Naive thymus-derived CD4-positive, alpha-beta T cell (primary cell): Measurements from ENCODE around the gene GRWD1. TPM values are rescaled to one million over a fixed set of nuclear protein-coding genes. Genes with fewer than 3 reads are reported as not detected.
"Not testable (repeated sequence)": the region's sequence is repeated elsewhere in the genome, so short reads cannot be mapped to it uniquely, and the experiment has no call there.

Source experiments
- ATAC-seq: fragments of 150-1000 bp; cut with Tn5 transposase; 2 replicates; pipeline ENCODE4 v1.10.0; 2021; ENCODE audit warnings: mild to moderate bottlenecking, moderate library complexity
- CTCF ChIA-PET: fragments of 350-600 bp; sonication (Branson Sonifier 250); formaldehyde crosslinking; loops from one replicate; lab custom pipeline; 2021; ENCODE audit warnings: antibody characterized with exemption; lab: Charles Lee
- POLR2A ChIA-PET: fragments of 350-600 bp; sonication (Branson Sonifier 250); formaldehyde crosslinking; loops from one replicate; lab custom pipeline; 2021; ENCODE audit warnings: antibody characterized with exemption, inconsistent platforms; lab: Charles Lee
- DNase-seq, 9 donors: peaks; one replicate each; pipeline versions ENCODE4 v3.0.0 to v3.0.0-alpha.2; 2020 to 2022; ENCODE audit warnings: mixed read lengths in 1 of 9
- H3K27ac ChIP-seq: one replicate; pipeline ENCODE4 v1.7.0; 2013; ENCODE audit warnings: mild to moderate bottlenecking, low read depth, low read length, moderate library complexity
- H3K27me3 ChIP-seq, 2 donors: one replicate each; pipeline ENCODE4 v1.7.0; 2013; ENCODE audit warnings: low read length in 2 of 2, mild to moderate bottlenecking in 2 of 2, moderate library complexity in 2 of 2; ENCODE audit not compliant: control insufficient read depth in 2 of 2, insufficient read depth in 2 of 2
- H3K36me3 ChIP-seq, 3 experiments: 1 replicate in 2 of 3; 2 replicates in 1 of 3; pipeline ENCODE4 v1.7.0; 2013; ENCODE audit warnings: low read length in 3 of 3, mild to moderate bottlenecking in 3 of 3, moderate library complexity in 1 of 3; ENCODE audit not compliant: insufficient read depth in 3 of 3, control insufficient read depth in 2 of 3
- H3K4me1 ChIP-seq, 2 donors: one replicate each; pipeline ENCODE4 v1.7.0; 2013; ENCODE audit warnings: low read length in 2 of 2, mild to moderate bottlenecking in 2 of 2, moderate library complexity in 1 of 2; ENCODE audit not compliant: control insufficient read depth in 2 of 2, insufficient read depth in 2 of 2
- H3K4me3 ChIP-seq: 2 replicates; pipeline ENCODE4 v1.7.0; 2013; ENCODE audit warnings: mild to moderate bottlenecking, low read length
- H3K9me3 ChIP-seq, 3 experiments: 1 replicate in 2 of 3; 2 replicates in 1 of 3; pipeline ENCODE4 v1.7.0; 2013; ENCODE audit warnings: low read length in 3 of 3; ENCODE audit not compliant: control insufficient read depth in 2 of 3
- H3K27ac Mint-ChIP-seq, 9 donors: one replicate each; pipeline ENCODE4 v1.8.0; 2020 to 2022; ENCODE audit warnings: mixed read lengths in 9 of 9, mild to moderate bottlenecking in 8 of 9, moderate library complexity in 5 of 9, inconsistent platforms in 2 of 9
- H3K27me3 Mint-ChIP-seq, 5 donors: one replicate each; pipeline ENCODE4 v1.8.0; 2021 to 2022; ENCODE audit warnings: mixed read lengths in 5 of 5, mild to moderate bottlenecking in 1 of 5
- H3K36me3 Mint-ChIP-seq, 5 donors: one replicate each; pipeline ENCODE4 v1.8.0; 2020 to 2022; ENCODE audit warnings: mixed read lengths in 5 of 5, mild to moderate bottlenecking in 3 of 5, inconsistent platforms in 1 of 5
- H3K4me1 Mint-ChIP-seq, 7 donors: one replicate each; pipeline ENCODE4 v1.8.0; 2020 to 2022; ENCODE audit warnings: mixed read lengths in 7 of 7, mild to moderate bottlenecking in 3 of 7, inconsistent platforms in 1 of 7
- H3K4me3 Mint-ChIP-seq, 10 donors: one replicate each; pipeline ENCODE4 v1.8.0; 2020 to 2022; ENCODE audit warnings: mild to moderate bottlenecking in 10 of 10, mixed read lengths in 10 of 10, moderate library complexity in 6 of 10, inconsistent platforms in 2 of 10
- H3K9me3 Mint-ChIP-seq, 11 donors: one replicate each; pipeline ENCODE4 v1.8.0; 2020 to 2022; ENCODE audit warnings: mixed read lengths in 11 of 11, mild to moderate bottlenecking in 4 of 11, inconsistent platforms in 1 of 11, moderate library complexity in 1 of 11
- intact Hi-C, 2 donors: fragments of 100-400 bp; cut with micrococcal nuclease; formaldehyde crosslinking; loops; one replicate each; pipeline ENCODE4 v1.15.1; 2023
- polyA plus RNA-seq, 2 donors: library from polyadenylated mRNA; unstranded; fragments of 300-500 nt; fragmentation: Illumina TruSeq; gene quantifications; one replicate each; pipeline ENCODE4 v1.2.3, GENCODE V29; 2021
- total RNA-seq, 6 experiments: library from RNA in 5 of 6; stranded (reverse) in 5 of 6; gene quantifications; 1 replicate in 5 of 6; 2 replicates in 1 of 6; pipeline ENCODE4 v1.2.3 and lab custom pipeline; 2021 to 2026

GRWD1 gene
- total and polyA plus RNA-seq, 7 experiments from 2014 or later = 26.1 to 51.6 (median 40.3) TPM

- H3K4me3 ChIP-seq, H3K9me3 ChIP-seq, ATAC-seq, H3K27ac Mint-ChIP-seq, DNase-seq, H3K27me3 ChIP-seq, intact Hi-C loops, H3K27ac ChIP-seq, H3K4me3 Mint-ChIP-seq, H3K36me3 ChIP-seq, H3K9me3 Mint-ChIP-seq: not testable (repeated sequence)
- ChIA-PET CTCF (interaction anchor here (1.4 to 3.7 kb wide), 8 partner anchors 7 to 120 kb away, joined by 4 to 37 read pairs (median 9); partner anchors contain the start of gene LMTK3), POLR2A (interaction anchor here (0.9 to 1.2 kb wide), 2 partner anchors 96 to 99 kb away, joined by 3 to 4 read pairs; no protein-coding TSS in a partner anchor)
- Mint-ChIP-seq H3K4me1 (peaks cover 17 to 33% (median 30%) of the 10 kb centered on the region in 7 donors), H3K36me3 (peaks cover 0 to 13% (median 4%) of the 10 kb centered on the region in 5 donors), H3K27me3 (peaks cover 0 to 27% (median 6%) of the 10 kb centered on the region in 5 donors)
- H3K4me1 ChIP-seq = peaks cover 4 to 25% of the 10 kb centered on the region in 2 donors
Measured at GRCh38 chr19:48488478-48488877, 42.7 kb downstream of the GRWD1 start.

- Mint-ChIP-seq H3K9me3 (peaks cover 0 to 2% (median 0%) of the 10 kb centered on the region in 11 donors), H3K4me1 (peaks cover 17 to 39% (median 35%) of the 10 kb centered on the region in 7 donors), H3K36me3 (peaks cover 0 to 8% (median 4%) of the 10 kb centered on the region in 5 donors), H3K27me3 (peaks cover 0 to 35% (median 6%) of the 10 kb centered on the region in 5 donors), H3K27ac (peak overlapping the region in 2 of 9 donors; percentile 8 to 23), H3K4me3 (peak overlapping the region in 4 of 10 donors; percentile 4 to 47 (median 39))
- H3K4me1 ChIP-seq = peaks cover 4 to 25% of the 10 kb centered on the region in 2 donors
- intact Hi-C loops = loop anchor here (1.0 to 5.0 kb wide), 7 partner anchors 9 to 248 kb away; partner anchors contain the start of genes SYNGR4 (in 1 of the 2) and TMEM143 (in 1 of the 2)
- no peak overlapping the region for H3K27ac ChIP-seq
- ChIA-PET POLR2A (interaction anchor here (0.8 to 1.8 kb wide), 6 partner anchors 8 to 95 kb away, joined by 3 to 10 read pairs (median 4); no protein-coding TSS in a partner anchor), CTCF (interaction anchor here (0.5 to 3.7 kb wide), 25 partner anchors 8 to 1343 kb away, joined by 3 to 37 read pairs (median 5); partner anchors contain the start of genes CA11, KDELR1, LMTK3 and SYNGR4)
- peak; percentile 52 to 89 (median 76) for DNase-seq
- H3K4me3 ChIP-seq = no peak overlapping the region
- no peaks in the 10 kb centered on the region for H3K9me3 ChIP-seq
- ATAC-seq = peak; percentile 37
- H3K27me3 ChIP-seq = no peaks in the 10 kb centered on the region
- H3K36me3 ChIP-seq = no peaks in the 10 kb centered on the region
Measured at GRCh38 chr19:48489608-48490216, 43.9 kb downstream of the GRWD1 start.

DNA sequence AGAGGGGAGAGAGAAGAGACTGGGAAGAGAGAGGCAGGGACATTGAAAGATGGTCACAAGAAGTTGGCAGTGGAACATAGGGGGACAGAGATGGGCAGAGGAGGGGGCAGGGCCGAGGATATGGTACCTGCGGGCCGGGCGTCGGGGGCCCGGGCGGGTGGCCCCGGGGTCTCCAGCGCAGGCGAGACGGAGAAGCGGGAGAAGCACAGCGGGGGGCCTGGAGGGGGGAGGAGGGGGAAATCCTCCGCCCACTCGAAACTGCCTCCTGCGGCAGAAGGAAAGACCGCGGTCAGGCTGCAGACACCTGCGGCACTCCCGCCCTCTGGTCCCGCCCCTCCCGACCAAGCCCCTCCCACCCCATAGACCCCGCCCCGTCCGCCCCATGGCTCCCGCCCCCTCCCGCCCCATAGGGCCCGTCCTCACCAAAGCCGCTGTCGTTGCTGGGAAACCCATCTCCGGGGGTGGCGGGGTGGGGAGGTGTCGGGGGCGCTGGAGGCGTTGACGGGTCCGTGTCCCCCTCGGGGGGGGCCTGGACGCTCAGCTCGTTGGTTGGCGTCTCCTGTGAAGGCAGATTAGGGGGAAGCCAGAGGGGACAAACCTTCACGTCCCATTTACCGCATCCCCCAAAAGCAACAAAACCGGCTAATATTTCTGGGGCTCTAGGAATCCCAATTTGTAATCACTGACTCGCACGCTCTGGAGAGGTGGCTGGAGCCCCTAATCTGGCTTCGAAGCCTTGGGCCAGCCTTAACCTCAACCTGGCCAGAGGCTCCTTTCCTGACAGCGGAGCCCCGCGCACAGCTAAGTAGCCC is 45.4 kb downstream of the GRWD1 start:
- H3K4me3 ChIP-seq = peak overlapping the region; percentile 33
- ATAC-seq = peak; percentile 10
- DNase-seq = peak in 6 of 9 donors; percentile 41 to 71 (median 46)
- ChIA-PET POLR2A (interaction anchor here (0.6 to 1.8 kb wide), 5 partner anchors 10 to 881 kb away, joined by 3 to 10 read pairs (median 3); no protein-coding TSS in a partner anchor), CTCF (interaction anchor here (1.0 to 3.7 kb wide), 8 partner anchors 14 to 155 kb away, joined by 3 to 37 read pairs (median 6); partner anchors contain the start of genes CA11, SYNGR4 and TMEM143)
- Mint-ChIP-seq H3K36me3 (peaks cover 0 to 6% (median 3%) of the 10 kb centered on the region in 5 donors), H3K4me3 (peak overlapping the region; percentile 11 to 81 (median 67)), H3K9me3 (peaks cover 0 to 2% (median 0%) of the 10 kb centered on the region in 11 donors), H3K4me1 (peaks cover 17 to 47% (median 39%) of the 10 kb centered on the region in 7 donors), H3K27me3 (peaks cover 0 to 48% (median 6%) of the 10 kb centered on the region in 5 donors), H3K27ac (peak overlapping the region in 4 of 9 donors; percentile 33 to 71 (median 54))
- H3K9me3 ChIP-seq = no peaks in the 10 kb centered on the region
- H3K36me3 ChIP-seq = no peaks in the 10 kb centered on the region
- no peak overlapping the region for H3K27ac ChIP-seq
- intact Hi-C loops = loop anchor here (1.0 to 5.0 kb wide), 5 partner anchors 22 to 246 kb away; partner anchors contain the start of genes CYTH2 (in 1 of the 2), SYNGR4 (in 1 of the 2) and TMEM143 (in 1 of the 2)
- H3K4me1 ChIP-seq = peaks cover 4 to 25% of the 10 kb centered on the region in 2 donors
- H3K27me3 ChIP-seq = no peaks in the 10 kb centered on the region

DNA sequence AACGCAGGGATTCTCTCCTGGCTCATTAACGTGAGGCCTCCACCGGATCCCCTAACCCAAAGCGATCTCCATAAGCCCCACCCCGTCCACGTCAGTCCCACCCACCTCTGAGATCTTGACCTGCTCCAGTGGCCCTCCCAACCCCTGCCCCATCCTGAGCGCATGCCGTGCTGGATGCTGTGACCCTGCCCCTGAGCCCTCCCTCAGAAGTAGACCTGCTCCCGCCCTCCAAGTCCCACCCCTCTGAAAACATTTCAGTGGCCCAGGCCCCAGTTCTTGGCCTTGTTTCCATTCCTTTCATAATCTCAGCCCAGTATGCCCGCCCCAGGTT is 46.0 kb downstream of the GRWD1 start:
- POLR2A ChIA-PET = interaction anchor here (0.6 to 1.3 kb wide), 2 partner anchors 10 to 881 kb away, joined by 3 read pairs; no protein-coding TSS in a partner anchor
- no peaks in the 10 kb centered on the region for H3K27me3 ChIP-seq
- no peak for DNase-seq

GRCh38 chr19:48492925-48493717 is 47.3 kb downstream of the GRWD1 start:
- Mint-ChIP-seq H3K4me1 (peaks cover 17 to 51% (median 43%) of the 10 kb centered on the region in 7 donors), H3K9me3 (peaks cover 0 to 2% (median 0%) of the 10 kb centered on the region in 11 donors), H3K27ac (peak overlapping the region; percentile 20 to 86 (median 67)), H3K27me3 (peaks cover 0 to 57% (median 6%) of the 10 kb centered on the region in 5 donors), H3K4me3 (peak overlapping the region; percentile 58 to 84 (median 72)), H3K36me3 (peaks cover 0 to 4% (median 0%) of the 10 kb centered on the region in 5 donors)
- intact Hi-C loops = loop anchor here (1.0 to 5.0 kb wide), 14 partner anchors 9 to 244 kb away; partner anchors contain the start of genes CYTH2 (in 1 of the 2), KDELR1 (in 1 of the 2), SYNGR4 (in 1 of the 2) and TMEM143 (in 1 of the 2)
- DNase-seq (peak; percentile 69 to 87 (median 78)), ATAC-seq (peak; percentile 87)
- CTCF ChIA-PET = interaction anchor here (0.5 to 1.4 kb wide), 5 partner anchors 9 to 96 kb away, joined by 3 to 4 read pairs (median 4); no protein-coding TSS in a partner anchor
- H3K4me3 ChIP-seq = peak overlapping the region; percentile 41
- H3K9me3 ChIP-seq = no peaks in the 10 kb centered on the region
- H3K4me1 ChIP-seq = peaks cover 4 to 25% of the 10 kb centered on the region in 2 donors
- H3K27me3 ChIP-seq = no peaks in the 10 kb centered on the region
- no peak overlapping the region for H3K27ac ChIP-seq
- POLR2A ChIA-PET = interaction anchor here (0.6 to 1.3 kb wide), 13 partner anchors 9 to 140 kb away, joined by 3 to 7 read pairs (median 3); partner anchors contain the start of genes LMTK3, RPL18 and SPHK2
- H3K36me3 ChIP-seq = no peaks in the 10 kb centered on the region

More for the DNA sequence above, 46.0 kb downstream of the GRWD1 start:
- no peaks in the 10 kb centered on the region for H3K9me3 ChIP-seq
- Mint-ChIP-seq H3K4me3 (peak overlapping the region; percentile 40 to 81 (median 68)), H3K36me3 (peaks cover 0 to 4% (median 0%) of the 10 kb centered on the region in 5 donors), H3K27ac (peak overlapping the region in 7 of 9 donors; percentile 19 to 87 (median 70)), H3K4me1 (peaks cover 17 to 47% (median 39%) of the 10 kb centered on the region in 7 donors), H3K27me3 (peaks cover 0 to 50% (median 6%) of the 10 kb centered on the region in 5 donors), H3K9me3 (peaks cover 0 to 2% (median 0%) of the 10 kb centered on the region in 11 donors)
- intact Hi-C loops = loop anchor here (1.0 to 5.0 kb wide), 10 partner anchors 22 to 246 kb away; partner anchors contain the start of genes CYTH2 (in 1 of the 2), KDELR1 (in 1 of the 2), SYNGR4 (in 1 of the 2) and TMEM143 (in 1 of the 2)
- H3K27ac ChIP-seq = no peak overlapping the region
- no peak for ATAC-seq
- peak overlapping the region; percentile 33 for H3K4me3 ChIP-seq
- no peaks in the 10 kb centered on the region for H3K36me3 ChIP-seq
- peaks cover 4 to 25% of the 10 kb centered on the region in 2 donors for H3K4me1 ChIP-seq
- CTCF ChIA-PET = interaction anchor here (1.0 kb wide), 1 partner anchor 93 kb away, joined by 6 read pairs; no protein-coding TSS in a partner anchor
